ENCODE measurements around the gene MYZAP. TPM values are rescaled to one million over a fixed set of nuclear protein-coding genes. Genes with fewer than 3 reads are reported as not detected.

Gene MYZAP
- polyA plus RNA-seq, 1 donor from 2014 or later = not detected

DNA sequence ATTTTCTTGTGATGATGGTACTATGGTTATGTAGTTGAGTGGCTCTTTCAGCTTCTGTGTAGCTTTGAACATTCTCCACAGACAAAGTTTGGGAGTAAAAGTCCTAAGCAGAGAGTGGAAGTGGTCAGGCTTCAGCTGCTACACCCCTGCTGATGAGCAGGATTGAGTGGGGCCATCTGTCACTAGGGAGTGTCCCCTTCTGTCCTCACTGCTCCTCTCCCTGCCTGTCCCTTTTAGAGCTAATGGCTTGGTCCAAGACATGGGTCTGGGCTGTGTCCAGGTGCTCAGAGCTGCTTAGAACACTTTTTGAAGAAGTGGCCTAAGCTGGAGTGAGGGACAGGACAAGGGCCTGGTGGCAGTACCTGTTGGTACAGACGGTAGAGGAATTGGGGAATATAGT lies 15.1 kb downstream of the MYZAP start:
- TF ChIP-seq SMC3 (conservative IDR thresholded peaks at IDR 0.05; ENCODE audit: poor library complexity) = no peak
- no peak for TF ChIP-seq POLR2AphosphoS5 (IDR thresholded peaks at IDR 0.05)
- TF ChIP-seq RAD21 (conservative IDR thresholded peaks at IDR 0.05) = no peak
- TF ChIP-seq TAF1 (IDR thresholded peaks at IDR 0.05; ENCODE audit: low read depth) = no peak
- TF ChIP-seq, protein P1, sequence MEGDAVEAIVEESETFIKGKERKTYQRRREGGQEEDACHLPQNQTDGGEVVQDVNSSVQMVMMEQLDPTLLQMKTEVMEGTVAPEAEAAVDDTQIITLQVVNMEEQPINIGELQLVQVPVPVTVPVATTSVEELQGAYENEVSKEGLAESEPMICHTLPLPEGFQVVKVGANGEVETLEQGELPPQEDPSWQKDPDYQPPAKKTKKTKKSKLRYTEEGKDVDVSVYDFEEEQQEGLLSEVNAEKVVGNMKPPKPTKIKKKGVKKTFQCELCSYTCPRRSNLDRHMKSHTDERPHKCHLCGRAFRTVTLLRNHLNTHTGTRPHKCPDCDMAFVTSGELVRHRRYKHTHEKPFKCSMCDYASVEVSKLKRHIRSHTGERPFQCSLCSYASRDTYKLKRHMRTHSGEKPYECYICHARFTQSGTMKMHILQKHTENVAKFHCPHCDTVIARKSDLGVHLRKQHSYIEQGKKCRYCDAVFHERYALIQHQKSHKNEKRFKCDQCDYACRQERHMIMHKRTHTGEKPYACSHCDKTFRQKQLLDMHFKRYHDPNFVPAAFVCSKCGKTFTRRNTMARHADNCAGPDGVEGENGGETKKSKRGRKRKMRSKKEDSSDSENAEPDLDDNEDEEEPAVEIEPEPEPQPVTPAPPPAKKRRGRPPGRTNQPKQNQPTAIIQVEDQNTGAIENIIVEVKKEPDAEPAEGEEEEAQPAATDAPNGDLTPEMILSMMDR (IDR thresholded peaks at IDR 0.05; ENCODE audit: poor library complexity, severe bottlenecking) = no peak
- no peak for TF ChIP-seq EZH2 (IDR thresholded peaks at IDR 0.05; ENCODE audit: borderline replicate concordance, insufficient read depth, low read length, poor library complexity, severe bottlenecking)
- TF ChIP-seq, protein P2, sequence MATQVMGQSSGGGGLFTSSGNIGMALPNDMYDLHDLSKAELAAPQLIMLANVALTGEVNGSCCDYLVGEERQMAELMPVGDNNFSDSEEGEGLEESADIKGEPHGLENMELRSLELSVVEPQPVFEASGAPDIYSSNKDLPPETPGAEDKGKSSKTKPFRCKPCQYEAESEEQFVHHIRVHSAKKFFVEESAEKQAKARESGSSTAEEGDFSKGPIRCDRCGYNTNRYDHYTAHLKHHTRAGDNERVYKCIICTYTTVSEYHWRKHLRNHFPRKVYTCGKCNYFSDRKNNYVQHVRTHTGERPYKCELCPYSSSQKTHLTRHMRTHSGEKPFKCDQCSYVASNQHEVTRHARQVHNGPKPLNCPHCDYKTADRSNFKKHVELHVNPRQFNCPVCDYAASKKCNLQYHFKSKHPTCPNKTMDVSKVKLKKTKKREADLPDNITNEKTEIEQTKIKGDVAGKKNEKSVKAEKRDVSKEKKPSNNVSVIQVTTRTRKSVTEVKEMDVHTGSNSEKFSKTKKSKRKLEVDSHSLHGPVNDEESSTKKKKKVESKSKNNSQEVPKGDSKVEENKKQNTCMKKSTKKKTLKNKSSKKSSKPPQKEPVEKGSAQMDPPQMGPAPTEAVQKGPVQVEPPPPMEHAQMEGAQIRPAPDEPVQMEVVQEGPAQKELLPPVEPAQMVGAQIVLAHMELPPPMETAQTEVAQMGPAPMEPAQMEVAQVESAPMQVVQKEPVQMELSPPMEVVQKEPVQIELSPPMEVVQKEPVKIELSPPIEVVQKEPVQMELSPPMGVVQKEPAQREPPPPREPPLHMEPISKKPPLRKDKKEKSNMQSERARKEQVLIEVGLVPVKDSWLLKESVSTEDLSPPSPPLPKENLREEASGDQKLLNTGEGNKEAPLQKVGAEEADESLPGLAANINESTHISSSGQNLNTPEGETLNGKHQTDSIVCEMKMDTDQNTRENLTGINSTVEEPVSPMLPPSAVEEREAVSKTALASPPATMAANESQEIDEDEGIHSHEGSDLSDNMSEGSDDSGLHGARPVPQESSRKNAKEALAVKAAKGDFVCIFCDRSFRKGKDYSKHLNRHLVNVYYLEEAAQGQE (IDR thresholded peaks at IDR 0.05; ENCODE audit: borderline replicate concordance) = no peak
- no peak for TF ChIP-seq MXI1 (conservative IDR thresholded peaks at IDR 0.05; ENCODE audit: poor library complexity, severe bottlenecking)
- no peak for TF ChIP-seq EP300 (conservative IDR thresholded peaks at IDR 0.05; ENCODE audit: poor library complexity, severe bottlenecking)
- no peaks in the 10 kb centered on the region for H3K79me2 ChIP-seq (replicated peaks; ENCODE audit: insufficient read depth, low read length)
- no peak overlapping the region for H3K4me2 ChIP-seq (ENCODE audit: low read length)

DNA sequence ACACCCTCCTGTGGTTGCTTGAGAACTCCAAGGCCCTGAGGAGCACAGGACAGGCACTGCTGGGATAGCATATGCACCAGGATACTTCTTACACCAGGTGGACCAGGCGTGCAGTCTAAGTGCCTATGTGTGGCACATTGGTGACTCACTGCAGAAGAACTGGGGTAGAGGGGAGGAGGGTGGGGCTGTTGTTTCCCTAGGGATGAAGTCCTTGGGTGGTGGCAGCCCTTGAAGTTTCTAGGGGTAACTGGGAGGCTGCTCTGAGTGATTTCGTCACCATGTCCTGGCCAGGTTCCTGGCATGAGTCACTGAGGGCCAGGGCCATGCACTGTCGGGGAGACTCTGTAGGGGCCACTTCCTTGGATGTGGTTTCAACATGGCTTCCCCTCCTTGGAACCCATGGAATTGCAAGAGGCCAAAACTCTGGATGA lies 15.9 kb downstream of the MYZAP start:
- Histone ChIP-seq H3K4me3 (ENCODE audit: low read length) (no peak overlapping the region), H3K9me3 (ENCODE audit: low read length) (no peaks in the 10 kb centered on the region), H3K9me2 (ENCODE audit: insufficient read depth, low read length) (no peaks in the 10 kb centered on the region), H4K20me1 (ENCODE audit: insufficient read depth) (no peaks in the 10 kb centered on the region), H3K27ac (ENCODE audit: low read length) (no peak overlapping the region), H3K4me2 (ENCODE audit: low read length) (no peak overlapping the region), H3K79me2 (replicated peaks; ENCODE audit: insufficient read depth, low read length) (no peaks in the 10 kb centered on the region), H2AFZ (ENCODE audit: low read depth, low read length) (no peak overlapping the region), H3K36me3 (ENCODE audit: insufficient read depth, low read length) (no peaks in the 10 kb centered on the region), H3K27me3 (ENCODE audit: insufficient read depth, low read depth, low read length) (no peaks in the 10 kb centered on the region), H3F3A (ENCODE audit: insufficient read depth, low read length, poor library complexity, severe bottlenecking) (no peaks in the 10 kb centered on the region), H3K9ac (ENCODE audit: low read length) (no peak overlapping the region)
- TF ChIP-seq, protein P2 (IDR thresholded peaks at IDR 0.05; ENCODE audit: borderline replicate concordance) = no peak
- TF ChIP-seq SMC3 (conservative IDR thresholded peaks at IDR 0.05; ENCODE audit: poor library complexity) (no peak), MXI1 (conservative IDR thresholded peaks at IDR 0.05; ENCODE audit: poor library complexity, severe bottlenecking) (no peak), EP300 (conservative IDR thresholded peaks at IDR 0.05; ENCODE audit: poor library complexity, severe bottlenecking) (no peak), EZH2 (IDR thresholded peaks at IDR 0.05; ENCODE audit: borderline replicate concordance, insufficient read depth, low read length, poor library complexity, severe bottlenecking) (no peak), RAD21 (conservative IDR thresholded peaks at IDR 0.05) (no peak), POLR2AphosphoS5 (IDR thresholded peaks at IDR 0.05) (no peak)
- TF ChIP-seq, protein P1 (IDR thresholded peaks at IDR 0.05; ENCODE audit: poor library complexity, severe bottlenecking) = no peak

More for the DNA sequence above, 15.1 kb downstream of the MYZAP start:
- no peaks in the 10 kb centered on the region for H3K9me2 ChIP-seq (ENCODE audit: insufficient read depth, low read length)
- no peaks in the 10 kb centered on the region for H3F3A ChIP-seq (ENCODE audit: insufficient read depth, low read length, poor library complexity, severe bottlenecking)
- no peaks in the 10 kb centered on the region for H3K36me3 ChIP-seq (ENCODE audit: insufficient read depth, low read length)
- H3K27me3 ChIP-seq (ENCODE audit: insufficient read depth, low read depth, low read length) = no peaks in the 10 kb centered on the region
- no peak overlapping the region for H3K4me3 ChIP-seq (ENCODE audit: low read length)
- H3K27ac ChIP-seq (ENCODE audit: low read length) = no peak overlapping the region
- no peak overlapping the region for H2AFZ ChIP-seq (ENCODE audit: low read depth, low read length)
- no peak overlapping the region for H3K9ac ChIP-seq (ENCODE audit: low read length)
- H4K20me1 ChIP-seq (ENCODE audit: insufficient read depth) = no peaks in the 10 kb centered on the region
- H3K9me3 ChIP-seq (ENCODE audit: low read length) = no peaks in the 10 kb centered on the region
